HEK293 (cell line): Measurements from ENCODE around the gene RAB3GAP2.
A peak's percentile ranks its signal among the peaks of the same experiment; 100 is the strongest.
"Not testable (repeated sequence)": the region's sequence is repeated elsewhere in the genome, so short reads cannot be mapped to it uniquely, and the experiment has no call there.

Source experiments
- CTCF ChIA-PET: fragments of 350-600 bp; formaldehyde crosslinking; extraction: SDS; loops from one replicate; lab custom pipeline; 2021; ENCODE audit warnings: antibody characterized with exemption; lab: Yijun Ruan, JAX
- POLR2A ChIA-PET: fragments of 300-600 bp; formaldehyde crosslinking; extraction: SDS; loops from one replicate; lab custom pipeline; 2020; ENCODE audit warnings: antibody characterized with exemption, inconsistent platforms; lab: Yijun Ruan, JAX
- H3K27ac ChIP-seq: fragments of 200-500 bp; sonication (Bioruptor generic); 2 replicates; pipeline ENCODE4 v1.5.1; 2014; ENCODE audit warnings: low read depth, low read length, control low read depth, inconsistent platforms; ENCODE audit errors: extremely low read depth
- H3K36me3 ChIP-seq, 2 experiments: fragments of 200-500 bp in 1 of 2; sonication (Bioruptor generic) in 1 of 2; 1 replicate in 1 of 2; 2 replicates in 1 of 2; pipeline ENCODE4 v1.5.1; 2014 to 2017; ENCODE audit warnings: inconsistent platforms in 2 of 2, low read length in 2 of 2; ENCODE audit not compliant: control insufficient read depth in 2 of 2, insufficient read depth in 1 of 2
- H3K4me1 ChIP-seq: fragments of 200-500 bp; sonication (Bioruptor generic); 2 replicates; pipeline ENCODE4 v1.5.1; 2014; ENCODE audit warnings: mild to moderate bottlenecking, low read length, inconsistent platforms; ENCODE audit not compliant: control insufficient read depth, insufficient read depth
- H3K4me3 ChIP-seq: 2 replicates; pipeline ENCODE4 v1.5.1; 2011; ENCODE audit warnings: low read depth, mild to moderate bottlenecking, control low read depth, low read length, moderate library complexity
- H3K9me3 ChIP-seq: fragments of 200-500 bp; sonication (Bioruptor generic); 2 replicates; pipeline ENCODE4 v1.5.1; 2014; ENCODE audit warnings: low read depth, low read length, inconsistent platforms; ENCODE audit not compliant: control insufficient read depth, insufficient read depth
- MYNN ChIP-seq: fragments of 450-650 bp; formaldehyde crosslinking; IDR thresholded peaks from 2 replicates; pipeline ENCODE4 v1.5.1; 2016; ENCODE audit warnings: missing biosample characterization, missing genetic modification characterization, borderline replicate concordance
- SCRT2 ChIP-seq: fragments of 450-650 bp; formaldehyde crosslinking; IDR thresholded peaks from 2 replicates; pipeline ENCODE4 v1.5.1; 2016; ENCODE audit warnings: missing biosample characterization, missing genetic modification characterization
- ZBTB48 ChIP-seq: fragments of 450-650 bp; formaldehyde crosslinking; IDR thresholded peaks from 2 replicates; pipeline ENCODE4 v1.5.1; 2016; ENCODE audit warnings: missing biosample characterization, missing genetic modification characterization
- ZNF112 ChIP-seq: fragments of 450-650 bp; formaldehyde crosslinking; IDR thresholded peaks from 2 replicates; pipeline ENCODE4 v1.5.0; 2017; ENCODE audit warnings: missing biosample characterization, missing genetic modification characterization
- ZNF146 ChIP-seq: fragments of 450-650 bp; formaldehyde crosslinking; IDR thresholded peaks from 2 replicates; pipeline ENCODE4 v1.5.1; 2016; ENCODE audit warnings: missing biosample characterization, missing genetic modification characterization
- ZNF2 ChIP-seq: fragments of 450-650 bp; formaldehyde crosslinking; IDR thresholded peaks from 2 replicates; pipeline ENCODE4 v1.5.1; 2016; ENCODE audit warnings: missing biosample characterization, missing genetic modification characterization
- ZNF223 ChIP-seq: fragments of 450-650 bp; formaldehyde crosslinking; IDR thresholded peaks from 2 replicates; pipeline ENCODE4 v1.5.1; 2016; ENCODE audit warnings: missing biosample characterization, missing genetic modification characterization
- ZNF596 ChIP-seq: fragments of 450-650 bp; IDR thresholded peaks from 2 replicates; pipeline ENCODE4 v1.5.0; 2018; ENCODE audit warnings: missing biosample characterization, mild to moderate bottlenecking, missing genetic modification characterization, moderate library complexity
- ZNF600 ChIP-seq: fragments of 450-650 bp; formaldehyde crosslinking; IDR thresholded peaks from 2 replicates; pipeline ENCODE4 v1.5.1; 2016; ENCODE audit warnings: missing biosample characterization, missing genetic modification characterization
- ZNF701 ChIP-seq: fragments of 450-650 bp; formaldehyde crosslinking; IDR thresholded peaks from 2 replicates; pipeline ENCODE4 v1.5.1; 2016; ENCODE audit warnings: missing biosample characterization, missing genetic modification characterization
- TF ChIP-seq, protein P1 (sequence below): fragments of 450-650 bp; formaldehyde crosslinking; IDR thresholded peaks from 2 replicates; pipeline ENCODE4 v1.5.1; 2016; ENCODE audit warnings: missing biosample characterization, missing genetic modification characterization, low read depth
- TF ChIP-seq, protein P2 (sequence below): fragments of 450-650 bp; formaldehyde crosslinking; IDR thresholded peaks from 2 replicates; pipeline ENCODE4 v1.5.1; 2016; ENCODE audit warnings: missing biosample characterization, missing genetic modification characterization

The RAB3GAP2 gene

DNA sequence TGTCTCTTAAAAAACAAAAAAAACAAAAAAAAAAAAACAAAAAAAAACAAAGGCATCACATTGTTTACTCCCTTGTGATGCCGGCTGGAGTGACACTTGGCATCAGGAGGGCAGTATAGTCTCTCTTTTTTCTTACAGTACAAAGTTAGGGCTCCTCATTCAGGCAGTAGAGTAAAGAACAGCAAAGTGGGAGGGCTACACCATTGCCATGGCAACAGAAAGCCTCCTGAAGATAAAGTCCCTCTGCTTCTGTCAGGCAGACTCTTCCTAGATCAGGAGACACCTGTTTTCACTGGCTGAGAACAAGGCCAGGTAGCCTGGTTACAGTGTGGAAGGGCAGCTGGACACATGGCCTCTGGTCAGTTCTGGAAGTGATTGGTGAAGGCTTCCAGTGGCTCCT, 41.3 kb upstream of the RAB3GAP2 start:
- POLR2A ChIA-PET, result no interaction called here
- CTCF ChIA-PET, result interaction anchor here (0.6 to 1.3 kb wide), 2 partner anchors 9 to 462 kb away, joined by 3 to 4 read pairs; no protein-coding TSS in a partner anchor
- no peaks in the 10 kb centered on the region for H3K36me3 ChIP-seq
- no peaks in the 10 kb centered on the region for H3K4me1 ChIP-seq
- no peak overlapping the region for H3K27ac ChIP-seq
- H3K9me3 ChIP-seq, result no peaks in the 10 kb centered on the region
- H3K4me3 ChIP-seq, result no peak overlapping the region
- no peak for TF ChIP-seq ZBTB48 (tag by site-specific recombination)
- no peak for TF ChIP-seq ZNF112 (tag by site-specific recombination)

DNA sequence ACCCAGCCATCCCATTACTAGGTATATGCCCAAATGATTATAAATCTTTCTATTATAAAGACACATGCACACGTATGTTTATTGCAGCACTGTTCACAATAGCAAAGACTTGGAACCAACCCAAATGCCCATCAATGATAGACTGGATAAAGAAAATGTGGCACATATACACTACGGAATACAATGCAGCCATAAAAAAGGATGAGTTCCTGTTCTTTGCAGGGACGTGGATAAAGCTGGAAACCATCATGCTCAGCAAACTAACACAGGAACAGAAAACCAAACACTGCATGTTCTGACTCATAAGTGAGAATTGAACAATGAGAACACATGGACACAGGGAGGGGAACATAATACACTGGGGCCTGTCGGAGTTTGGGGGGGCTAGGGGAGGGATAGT, 37.9 kb upstream of the RAB3GAP2 start:
- TF ChIP-seq ZNF146, result peak; percentile 78
- H3K36me3 ChIP-seq, H3K4me3 ChIP-seq, H3K27ac ChIP-seq, POLR2A ChIA-PET, H3K4me1 ChIP-seq, H3K9me3 ChIP-seq: not testable (repeated sequence)
- CTCF ChIA-PET, result interaction anchor here (0.9 kb wide), 1 partner anchor 15 kb away, joined by 3 read pairs; no protein-coding TSS in a partner anchor

DNA sequence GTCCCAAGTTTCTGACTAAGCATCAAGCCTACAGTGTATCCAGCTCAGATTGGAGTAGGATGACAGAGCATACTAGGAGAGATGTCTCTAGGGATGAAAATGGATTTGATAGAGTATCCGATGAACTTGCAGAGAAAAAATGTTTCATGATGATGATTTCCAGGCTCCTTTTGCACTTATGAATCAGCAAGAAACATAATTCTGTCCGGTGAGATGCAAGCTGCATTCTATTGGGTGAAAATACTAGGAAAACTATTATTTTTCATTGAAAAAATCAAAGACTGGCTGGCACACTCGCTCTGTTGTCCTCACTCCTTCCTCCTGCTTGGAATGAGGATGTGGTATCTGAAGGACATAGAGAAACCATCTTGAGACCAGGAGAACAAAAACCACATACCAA, 35.4 kb upstream of the RAB3GAP2 start:
- no peaks in the 10 kb centered on the region for H3K4me1 ChIP-seq
- H3K9me3 ChIP-seq, result no peaks in the 10 kb centered on the region
- H3K4me3 ChIP-seq, result no peak overlapping the region
- CTCF ChIA-PET, result interaction anchor here (0.6 to 1.8 kb wide), 2 partner anchors 12 to 39 kb away, joined by 3 to 5 read pairs; no protein-coding TSS in a partner anchor
- H3K27ac ChIP-seq, result no peak overlapping the region
- H3K36me3 ChIP-seq, result no peaks in the 10 kb centered on the region
- POLR2A ChIA-PET, result no interaction called here
- TF ChIP-seq ZNF600 (tag by site-specific recombination), result no peak
- TF ChIP-seq, protein P1, sequence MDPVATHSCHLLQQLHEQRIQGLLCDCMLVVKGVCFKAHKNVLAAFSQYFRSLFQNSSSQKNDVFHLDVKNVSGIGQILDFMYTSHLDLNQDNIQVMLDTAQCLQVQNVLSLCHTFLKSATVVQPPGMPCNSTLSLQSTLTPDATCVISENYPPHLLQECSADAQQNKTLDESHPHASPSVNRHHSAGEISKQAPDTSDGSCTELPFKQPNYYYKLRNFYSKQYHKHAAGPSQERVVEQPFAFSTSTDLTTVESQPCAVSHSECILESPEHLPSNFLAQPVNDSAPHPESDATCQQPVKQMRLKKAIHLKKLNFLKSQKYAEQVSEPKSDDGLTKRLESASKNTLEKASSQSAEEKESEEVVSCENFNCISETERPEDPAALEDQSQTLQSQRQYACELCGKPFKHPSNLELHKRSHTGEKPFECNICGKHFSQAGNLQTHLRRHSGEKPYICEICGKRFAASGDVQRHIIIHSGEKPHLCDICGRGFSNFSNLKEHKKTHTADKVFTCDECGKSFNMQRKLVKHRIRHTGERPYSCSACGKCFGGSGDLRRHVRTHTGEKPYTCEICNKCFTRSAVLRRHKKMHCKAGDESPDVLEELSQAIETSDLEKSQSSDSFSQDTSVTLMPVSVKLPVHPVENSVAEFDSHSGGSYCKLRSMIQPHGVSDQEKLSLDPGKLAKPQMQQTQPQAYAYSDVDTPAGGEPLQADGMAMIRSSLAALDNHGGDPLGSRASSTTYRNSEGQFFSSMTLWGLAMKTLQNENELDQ (tag by site-specific recombination), result no peak
- TF ChIP-seq, protein P2, sequence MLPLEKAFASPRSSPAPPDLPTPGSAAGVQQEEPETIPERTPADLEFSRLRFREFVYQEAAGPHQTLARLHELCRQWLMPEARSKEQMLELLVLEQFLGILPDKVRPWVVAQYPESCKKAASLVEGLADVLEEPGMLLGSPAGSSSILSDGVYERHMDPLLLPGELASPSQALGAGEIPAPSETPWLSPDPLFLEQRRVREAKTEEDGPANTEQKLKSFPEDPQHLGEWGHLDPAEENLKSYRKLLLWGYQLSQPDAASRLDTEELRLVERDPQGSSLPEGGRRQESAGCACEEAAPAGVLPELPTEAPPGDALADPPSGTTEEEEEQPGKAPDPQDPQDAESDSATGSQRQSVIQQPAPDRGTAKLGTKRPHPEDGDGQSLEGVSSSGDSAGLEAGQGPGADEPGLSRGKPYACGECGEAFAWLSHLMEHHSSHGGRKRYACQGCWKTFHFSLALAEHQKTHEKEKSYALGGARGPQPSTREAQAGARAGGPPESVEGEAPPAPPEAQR (tag by site-specific recombination), result no peak
- no peak for TF ChIP-seq MYNN (tag by site-specific recombination)
- TF ChIP-seq, all 188 proteins: peak for 0

DNA sequence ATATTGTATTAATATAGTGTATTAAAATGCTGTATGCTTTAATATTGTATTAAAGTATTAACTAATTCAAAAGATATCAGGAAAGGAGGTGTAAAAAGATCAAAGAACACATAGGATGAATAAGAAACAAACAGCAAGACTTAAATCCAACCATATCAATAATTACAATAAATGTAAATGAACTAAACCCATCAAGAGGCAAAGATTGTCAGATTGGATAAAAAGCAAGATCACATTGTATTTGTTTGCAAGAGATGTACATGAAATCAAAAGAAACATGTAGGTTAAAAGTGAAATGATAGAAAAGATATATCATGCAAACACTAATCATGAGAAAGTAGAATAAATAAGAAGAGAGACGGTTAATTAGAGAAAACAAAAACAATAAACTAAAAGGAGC, 34.1 kb upstream of the RAB3GAP2 start:
- ChIA-PET POLR2A (no interaction called here), CTCF (interaction anchor here (0.7 kb wide), 2 partner anchors 219 to 469 kb away, joined by 3 read pairs; no protein-coding TSS in a partner anchor)
- Histone ChIP-seq H3K36me3 (no peaks in the 10 kb centered on the region), H3K4me3 (no peak overlapping the region), H3K9me3 (no peaks in the 10 kb centered on the region), H3K27ac (no peak overlapping the region), H3K4me1 (no peaks in the 10 kb centered on the region)
- TF ChIP-seq SCRT2 (tag by site-specific recombination), result peak; percentile 54
- no peak for TF ChIP-seq ZNF701 (tag by site-specific recombination)

DNA sequence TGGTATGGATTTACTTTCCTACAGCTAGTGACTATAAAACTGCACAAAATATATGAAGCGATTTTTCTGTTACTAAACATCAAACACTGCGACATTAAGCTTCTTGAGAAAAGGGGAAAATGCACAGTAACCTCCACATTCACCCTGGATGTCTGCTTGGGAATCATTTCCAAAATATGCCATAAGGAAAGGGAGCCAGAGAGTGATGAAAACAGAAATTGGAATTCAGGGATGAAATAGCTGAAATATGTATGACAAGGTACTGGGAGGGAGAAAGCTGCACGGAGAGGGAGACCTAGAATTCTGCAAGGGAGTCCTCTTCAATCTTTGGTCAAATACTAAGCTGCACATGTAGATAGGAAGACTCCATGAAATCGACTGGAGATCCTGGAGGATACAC, 31.6 kb upstream of the RAB3GAP2 start:
- H3K4me3 ChIP-seq, result no peak overlapping the region
- H3K9me3 ChIP-seq, result no peaks in the 10 kb centered on the region
- ChIA-PET CTCF (interaction anchor here (0.7 kb wide), 1 partner anchor 340 kb away, joined by 3 read pairs; no protein-coding TSS in a partner anchor), POLR2A (no interaction called here)
- TF ChIP-seq ZNF701 (tag by site-specific recombination) (no peak), ZNF2 (no peak), ZNF596 (no peak), ZNF223 (tag by site-specific recombination) (no peak)
- H3K4me1 ChIP-seq, result no peaks in the 10 kb centered on the region
- no peaks in the 10 kb centered on the region for H3K36me3 ChIP-seq
- no peak overlapping the region for H3K27ac ChIP-seq
